H1 (cell line): ENCODE results near the gene SPAG4. TPM values are rescaled to one million over a fixed set of nuclear protein-coding genes. Genes with fewer than 3 reads are reported as not detected.

Experiments
- CBX5 ChIP-seq: fragments of 300-800, 300-1000 bp; sonication (generic); IDR thresholded peaks from 2 replicates; pipeline ENCODE4 v1.7.1; 2016; ENCODE audit warnings: antibody characterized with exemption, low read length, low read depth
- CHD7 ChIP-seq: fragments of 300-600 bp; sonication (generic); IDR thresholded peaks from 2 replicates; pipeline ENCODE4 v1.7.1; 2012; ENCODE audit warnings: low read length, moderate library complexity, mild to moderate bottlenecking, inconsistent platforms; ENCODE audit not compliant: insufficient replicate concordance
- KDM5A ChIP-seq: fragments of 200-600 bp; IDR thresholded peaks from 2 replicates; pipeline ENCODE4 v1.7.1; 2012; ENCODE audit warnings: mild to moderate bottlenecking, low read length, inconsistent platforms, mixed read lengths
- MAFK ChIP-seq: IDR thresholded peaks from 2 replicates; pipeline ENCODE4 v1.6.1; 2012; ENCODE audit warnings: low read depth, mild to moderate bottlenecking, improper control_type of control experiment, low read length
- POLR2A ChIP-seq, 2 experiments: IDR thresholded peaks; 1 replicate in 1 of 2; 2 replicates in 1 of 2; pipeline ENCODE4 v1.6.1; 2011; ENCODE audit warnings: low read depth in 2 of 2, low read length in 2 of 2, mild to moderate bottlenecking in 2 of 2; ENCODE audit errors: control extremely low read depth in 1 of 2
- RAD21 ChIP-seq, 2 experiments: IDR thresholded peaks in 1 of 2; conservative IDR thresholded peaks in 1 of 2; 2 replicates each; pipeline ENCODE4 v1.6.1; 2011; ENCODE audit warnings: low read depth in 2 of 2, low read length in 2 of 2, improper control_type of control experiment in 1 of 2, inconsistent platforms in 1 of 2, mild to moderate bottlenecking in 1 of 2, moderate library complexity in 1 of 2
- SIX5 ChIP-seq: IDR thresholded peaks from 2 replicates; pipeline ENCODE4 v1.6.1; 2011; ENCODE audit warnings: mild to moderate bottlenecking, low read depth, low read length
- SP1 ChIP-seq: IDR thresholded peaks from 2 replicates; pipeline ENCODE4 v1.6.1; 2011; ENCODE audit warnings: low read depth, low read length
- TAF1 ChIP-seq: IDR thresholded peaks from 2 replicates; pipeline ENCODE4 v1.6.1; 2011; ENCODE audit warnings: mild to moderate bottlenecking, low read depth, low read length
- polyA plus RNA-seq, 7 experiments: library from polyadenylated mRNA; depleted of rRNA in 3 of 7; stranded (reverse) in 5 of 7; unstranded in 2 of 7; fragments of >200 nt in 5 of 7; fragments of 200-250 nt in 2 of 7; gene quantifications; 1 replicate in 5 of 7; 2 replicates in 1 of 7; 4 replicates in 1 of 7; pipeline versions ENCODE4 v1.2.1 to v1.2.3, GENCODE V29; 2011 to 2013; ENCODE audit warnings: missing spikeins in 2 of 7, mixed read lengths in 2 of 7
- total RNA-seq: library from RNA; stranded (reverse); fragmentation: NEBNext Ultra II Directional; extraction: Animal tissue kit (Norgen Biotek cat#: 25700); gene quantifications from 2 replicates; pipeline ENCODE4 v1.2.1, GENCODE V29; 2021

SPAG4 gene
- total and polyA plus RNA-seq, 2 of the 8 experiments (the other 6 are each of a cell fraction or from before 2014, with no cell fraction given): 2.4 to 6.0 TPM

- no peak for TF ChIP-seq SIX5
- no peak for TF ChIP-seq SP1
- TF ChIP-seq CBX5: no peak
- no peak for TF ChIP-seq CHD7
- no peak for TF ChIP-seq MAFK
- TF ChIP-seq RAD21 (IDR thresholded peaks at IDR 0.05 in 1 of 2, conservative IDR thresholded peaks at IDR 0.05 in 1 of 2; ENCODE audit: low read depth in 2 of 2, low read length in 2 of 2): peak; percentile 25 to 29; a peak in 2 of 4 replicates
- TF ChIP-seq KDM5A: no peak
- TF ChIP-seq TAF1: peak; percentile 33; the same call in 1 of the 2 replicates
- no peak for TF ChIP-seq POLR2A (IDR thresholded peaks at IDR 0.05; ENCODE audit: control extremely low read depth in 1 of 2, low read depth in 2 of 2, low read length in 2 of 2)
Observed at GRCh38 chr20:35600993-35601973, 14.3 kb upstream of the SPAG4 start (continued).
